HG03521 (cell line): ENCODE measurements around the gene AIG1.
"Not testable (repeated sequence)": the region's sequence is repeated elsewhere in the genome, so short reads cannot be mapped to it uniquely, and the experiment has no call there.

Experiments used
- ATAC-seq: cut with Tn5 transposase; IDR thresholded peaks from one replicate; pipeline ENCODE4 v1.9.1; 2021; ENCODE audit warnings: mild to moderate bottlenecking, moderate library complexity; ENCODE audit not compliant: unreplicated experiment

Gene AIG1

GRCh38 chr6:143223895-143224294 lies 163.2 kb downstream of the AIG1 start:
- no peak for ATAC-seq

- no peak for ATAC-seq
Measured at GRCh38 chr6:143224516-143224915, 163.8 kb downstream of the AIG1 start.

DNA sequence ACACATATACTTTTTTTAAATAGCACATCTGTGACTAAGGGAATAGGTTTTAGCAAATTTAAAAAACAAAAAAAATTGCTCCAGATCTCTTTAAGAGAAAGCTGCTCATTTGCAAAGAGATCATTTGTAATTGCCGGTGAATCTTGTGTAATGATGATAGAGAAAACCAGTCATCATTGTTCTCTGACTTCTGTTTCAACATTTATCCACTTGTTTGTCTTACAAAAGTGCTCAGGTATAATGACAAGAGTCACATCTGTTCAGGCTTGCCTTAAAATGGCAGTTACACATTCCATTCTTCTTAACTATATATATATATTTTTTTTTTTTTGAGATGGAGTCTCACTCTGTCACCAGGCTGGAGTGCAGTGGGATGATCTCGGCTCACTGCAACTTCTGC lies 165.2 kb downstream of the AIG1 start:
- ATAC-seq, result no peak

DNA sequence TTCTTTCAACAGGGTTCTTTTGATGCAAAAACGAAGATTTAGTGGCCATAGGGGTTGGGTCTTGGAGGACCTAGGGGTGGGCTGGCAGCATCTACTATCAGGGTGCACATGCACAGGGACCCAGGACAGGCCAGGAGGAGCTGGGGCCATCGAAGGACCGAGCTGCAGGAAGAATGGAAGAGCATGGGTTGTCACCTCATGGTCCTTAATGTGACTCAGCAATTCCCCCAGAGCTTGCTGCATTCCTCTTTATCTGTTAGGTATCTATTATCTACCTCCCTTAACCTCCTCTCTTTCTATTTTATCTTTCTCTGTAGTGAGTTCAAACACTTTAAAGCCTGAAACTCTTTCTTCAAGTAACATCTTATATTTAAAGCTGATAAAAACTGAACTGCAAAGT lies 167.0 kb downstream of the AIG1 start:
- no peak for ATAC-seq

DNA sequence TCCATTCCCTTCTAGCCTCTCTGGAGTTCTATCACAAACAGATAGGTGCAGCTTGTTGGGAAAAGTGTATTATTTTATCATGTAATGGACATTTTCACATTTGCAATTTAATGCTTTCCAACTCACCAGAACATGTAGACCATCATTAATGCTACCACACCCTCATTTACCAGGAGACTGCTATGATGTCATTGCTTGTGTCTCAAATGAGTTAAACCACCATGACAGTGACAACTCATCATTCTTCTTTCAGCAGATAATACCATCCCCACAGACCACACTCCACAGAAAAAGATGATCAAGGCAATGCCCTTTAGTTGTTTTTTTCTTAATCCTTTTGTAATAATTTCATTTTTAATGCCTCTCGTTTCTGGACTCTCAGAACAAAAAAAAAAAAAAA lies 168.7 kb downstream of the AIG1 start:
- ATAC-seq, result no peak

GRCh38 chr6:143232849-143233248 lies 172.2 kb downstream of the AIG1 start:
- ATAC-seq, result peak; percentile 54

GRCh38 chr6:143233554-143234285 lies 173.0 kb downstream of the AIG1 start:
- no peak for ATAC-seq

- ATAC-seq, result no peak
Measured at GRCh38 chr6:143234734-143235133, 174.0 kb downstream of the AIG1 start.

DNA sequence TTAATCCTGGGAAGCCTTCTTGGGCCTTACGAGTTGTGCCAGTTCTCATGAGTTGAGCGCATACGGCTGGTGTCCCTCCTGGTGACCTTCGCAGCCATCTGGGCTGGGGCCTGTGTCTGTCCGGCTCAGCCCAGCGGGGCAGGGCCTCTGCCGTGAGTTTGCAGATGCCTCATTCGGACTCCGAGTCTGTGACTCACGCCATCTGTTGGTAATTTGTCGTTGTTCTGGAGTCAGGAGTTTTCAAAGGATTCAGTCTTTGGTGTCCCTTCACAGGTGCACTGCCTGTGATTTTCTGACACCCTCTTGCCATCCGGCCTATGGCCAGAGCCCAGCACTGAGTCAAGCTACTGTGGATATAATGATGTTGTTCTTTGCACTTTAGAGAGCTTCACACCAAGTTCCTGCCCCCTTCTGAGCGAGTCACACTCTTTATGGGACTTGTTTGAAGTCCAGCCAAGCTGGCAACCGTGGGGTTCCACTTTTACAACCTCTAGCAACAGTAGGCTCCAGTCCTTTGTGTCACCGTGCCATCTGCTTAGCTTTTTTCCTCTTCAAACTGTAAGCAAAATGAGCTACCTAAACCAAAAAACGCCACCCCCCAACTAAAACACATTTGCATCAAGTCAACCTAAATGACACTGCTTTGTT lies 175.6 kb downstream of the AIG1 start:
- ATAC-seq, result no peak

- ATAC-seq, result no peak
Measured at GRCh38 chr6:143238306-143238705, 177.6 kb downstream of the AIG1 start.

DNA sequence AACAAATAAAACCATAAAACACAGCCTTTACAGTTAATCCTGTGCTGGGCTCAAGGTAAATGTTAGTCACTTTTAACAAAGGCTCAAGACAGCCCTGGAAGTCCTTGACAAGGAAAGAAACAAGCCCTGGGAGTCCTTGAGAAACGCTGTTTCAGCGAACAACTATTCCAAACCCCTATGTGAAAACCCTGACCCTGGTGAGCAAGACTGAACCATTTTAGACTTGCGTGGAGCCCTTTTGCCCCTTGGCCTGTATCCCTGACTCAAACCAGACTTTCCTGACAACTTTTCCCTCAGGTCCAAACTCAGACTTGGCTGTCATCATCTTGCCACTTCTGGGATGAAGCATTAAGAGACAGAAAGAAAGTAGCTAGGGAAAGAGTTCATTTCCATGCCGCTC lies 180.4 kb downstream of the AIG1 start:
- ATAC-seq, result no peak

GRCh38 chr6:143241911-143242310 lies 181.2 kb downstream of the AIG1 start:
- no peak for ATAC-seq

DNA sequence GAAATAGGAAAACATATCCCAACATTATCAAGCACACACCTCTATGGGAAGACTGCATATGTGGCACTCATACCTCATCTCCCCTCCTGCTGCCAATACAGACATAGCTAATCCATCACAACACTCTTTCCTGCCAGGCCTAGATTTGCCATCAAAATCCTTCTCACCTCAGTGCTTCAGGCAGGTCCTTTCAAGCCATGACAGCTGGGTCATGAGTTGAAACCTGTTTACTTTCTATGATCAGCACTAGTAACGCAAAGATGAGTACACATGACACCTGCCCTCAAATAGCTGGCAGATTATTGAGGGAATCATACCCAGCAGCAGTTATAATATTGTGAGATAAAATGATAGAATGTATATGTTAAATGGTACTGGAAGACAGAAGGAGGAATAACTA lies 183.1 kb downstream of the AIG1 start:
- ATAC-seq, result no peak

GRCh38 chr6:143245656-143246055 lies 185.0 kb downstream of the AIG1 start:
- ATAC-seq, result no peak

DNA sequence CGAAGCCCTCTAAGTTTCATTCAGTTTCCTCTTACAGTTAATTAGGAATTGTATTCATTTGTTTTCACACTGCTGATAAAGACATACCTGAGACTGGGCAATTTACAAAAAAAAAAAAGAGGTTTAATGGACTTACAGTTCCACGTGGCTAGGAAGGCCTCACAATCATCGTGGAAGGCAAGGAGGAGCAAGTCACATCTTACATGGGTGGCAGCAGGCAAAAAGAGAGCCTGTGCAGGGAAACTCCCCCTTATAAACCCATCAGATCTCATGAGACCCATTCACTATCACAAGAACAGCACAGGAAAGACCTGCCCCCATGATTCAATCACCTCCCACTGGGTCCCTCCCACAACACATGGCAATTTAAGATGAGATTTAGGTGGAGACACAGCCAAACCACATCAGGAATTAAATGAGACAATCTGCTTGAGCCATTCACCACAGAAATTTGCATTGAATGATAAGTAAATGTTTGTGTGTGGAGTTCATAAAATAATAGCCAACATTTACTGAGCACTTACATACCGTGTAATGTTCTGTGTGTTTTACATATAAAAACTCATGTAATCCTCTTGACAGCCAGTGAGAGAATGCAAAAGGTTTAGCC lies 185.6 kb downstream of the AIG1 start:
- ATAC-seq, result not testable (repeated sequence)

- no peak for ATAC-seq
Measured at GRCh38 chr6:143247586-143247985, 186.9 kb downstream of the AIG1 start.

DNA sequence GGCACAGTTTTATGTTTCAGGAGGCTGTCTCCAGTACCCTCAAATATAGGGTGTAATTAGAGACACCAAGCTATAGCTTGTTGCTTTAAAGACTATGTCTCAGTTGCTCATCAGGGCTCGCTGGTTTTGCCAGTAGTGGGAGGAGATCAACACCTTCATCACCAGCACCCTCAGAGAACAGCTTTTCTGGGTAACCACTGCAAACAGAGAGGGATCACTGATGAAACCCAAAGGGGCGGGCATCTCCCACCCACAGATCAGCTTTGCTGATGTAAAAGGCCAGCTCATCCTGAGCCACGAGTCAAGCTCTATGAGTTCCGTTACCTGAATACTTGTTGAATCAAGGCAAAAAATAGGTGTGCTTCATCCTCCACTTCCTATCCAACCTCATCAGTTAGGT lies 187.7 kb downstream of the AIG1 start:
- ATAC-seq, result no peak

DNA sequence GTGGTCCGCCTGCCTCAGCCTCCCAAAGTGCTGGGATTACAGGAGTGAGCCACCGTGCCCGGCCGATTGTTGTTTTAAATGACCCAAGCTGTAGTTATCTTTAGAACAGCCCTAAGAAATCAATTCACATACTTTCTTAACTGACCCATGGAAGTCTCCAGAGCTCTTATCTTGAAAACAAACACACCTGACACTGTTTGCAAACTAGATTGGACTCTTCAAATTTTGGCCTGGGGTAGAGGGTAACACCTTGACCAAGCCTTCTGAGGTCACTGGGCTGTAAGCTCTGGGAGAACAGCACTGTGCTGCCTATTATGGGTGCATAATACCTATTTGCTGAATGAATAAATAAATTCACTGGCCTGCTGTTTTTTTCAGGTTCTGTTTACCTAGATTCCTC lies 190.6 kb downstream of the AIG1 start:
- no peak for ATAC-seq

GRCh38 chr6:143252961-143253360 lies 192.3 kb downstream of the AIG1 start:
- ATAC-seq, result no peak

DNA sequence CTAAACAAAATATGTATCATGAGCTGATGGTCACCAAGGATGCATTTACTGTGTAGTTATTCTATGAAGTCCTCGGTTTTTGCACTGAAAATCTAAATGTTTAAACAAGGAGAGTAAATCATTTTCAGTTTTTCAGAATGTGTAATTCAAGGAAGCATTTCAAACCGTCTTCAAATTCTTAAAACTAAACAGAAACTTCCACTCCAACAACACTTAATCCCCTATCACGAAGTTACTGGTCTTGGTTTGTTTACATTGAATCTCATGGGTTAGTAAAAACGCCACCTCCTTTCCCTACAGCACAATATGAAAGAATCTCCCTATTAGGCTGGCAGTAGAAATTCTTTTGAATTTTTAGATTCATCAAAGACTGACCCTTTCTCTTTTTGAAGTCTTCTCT lies 192.9 kb downstream of the AIG1 start:
- ATAC-seq, result no peak

DNA sequence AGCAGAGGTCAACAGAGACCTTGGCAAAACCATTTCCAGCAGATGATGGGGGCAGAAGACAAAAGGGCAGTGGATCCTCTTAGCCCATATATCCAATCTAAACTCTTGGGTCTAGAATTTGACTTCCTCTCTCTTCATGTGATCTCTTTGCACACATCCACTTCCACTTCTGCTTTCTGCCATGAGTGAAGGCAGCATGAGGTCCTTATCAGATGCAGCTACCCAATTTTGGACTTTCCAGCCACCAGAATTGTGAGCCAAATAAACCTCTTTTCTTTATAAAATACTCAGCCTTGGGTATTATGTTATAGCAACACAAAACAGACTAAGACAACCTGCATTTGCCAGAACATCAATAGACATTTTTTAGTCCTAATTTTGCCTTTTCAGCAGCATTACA lies 198.3 kb downstream of the AIG1 start:
- no peak for ATAC-seq

DNA sequence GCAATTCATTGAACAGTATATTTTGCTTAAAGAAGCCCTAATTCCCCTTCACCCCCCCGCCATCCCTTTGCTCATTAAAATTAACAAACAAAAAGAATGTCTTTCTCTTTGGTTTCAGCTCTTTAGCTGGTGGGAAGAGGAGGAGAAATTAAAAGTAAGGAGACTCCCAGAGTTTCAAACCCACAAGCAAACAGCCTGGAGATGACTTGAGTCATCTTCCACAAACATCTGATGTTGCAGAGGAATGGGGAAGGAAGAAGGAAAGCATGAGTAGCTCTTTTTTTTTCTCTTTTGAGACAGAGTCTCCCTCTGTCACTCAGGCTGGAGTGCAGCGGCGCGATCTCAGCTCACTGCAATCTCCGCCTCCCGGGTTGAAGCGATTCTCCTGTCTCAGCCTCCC lies 200.2 kb downstream of the AIG1 start:
- no peak for ATAC-seq
